GM21390 (cell line): ENCODE data around the gene AVPR1B.

ENCODE experiments used
- ATAC-seq: cut with Tn5 transposase; IDR thresholded peaks from one replicate; pipeline ENCODE4 v1.9.1; 2021; ENCODE audit not compliant: unreplicated experiment

Gene AVPR1B, protein sequence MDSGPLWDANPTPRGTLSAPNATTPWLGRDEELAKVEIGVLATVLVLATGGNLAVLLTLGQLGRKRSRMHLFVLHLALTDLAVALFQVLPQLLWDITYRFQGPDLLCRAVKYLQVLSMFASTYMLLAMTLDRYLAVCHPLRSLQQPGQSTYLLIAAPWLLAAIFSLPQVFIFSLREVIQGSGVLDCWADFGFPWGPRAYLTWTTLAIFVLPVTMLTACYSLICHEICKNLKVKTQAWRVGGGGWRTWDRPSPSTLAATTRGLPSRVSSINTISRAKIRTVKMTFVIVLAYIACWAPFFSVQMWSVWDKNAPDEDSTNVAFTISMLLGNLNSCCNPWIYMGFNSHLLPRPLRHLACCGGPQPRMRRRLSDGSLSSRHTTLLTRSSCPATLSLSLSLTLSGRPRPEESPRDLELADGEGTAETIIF

DNA sequence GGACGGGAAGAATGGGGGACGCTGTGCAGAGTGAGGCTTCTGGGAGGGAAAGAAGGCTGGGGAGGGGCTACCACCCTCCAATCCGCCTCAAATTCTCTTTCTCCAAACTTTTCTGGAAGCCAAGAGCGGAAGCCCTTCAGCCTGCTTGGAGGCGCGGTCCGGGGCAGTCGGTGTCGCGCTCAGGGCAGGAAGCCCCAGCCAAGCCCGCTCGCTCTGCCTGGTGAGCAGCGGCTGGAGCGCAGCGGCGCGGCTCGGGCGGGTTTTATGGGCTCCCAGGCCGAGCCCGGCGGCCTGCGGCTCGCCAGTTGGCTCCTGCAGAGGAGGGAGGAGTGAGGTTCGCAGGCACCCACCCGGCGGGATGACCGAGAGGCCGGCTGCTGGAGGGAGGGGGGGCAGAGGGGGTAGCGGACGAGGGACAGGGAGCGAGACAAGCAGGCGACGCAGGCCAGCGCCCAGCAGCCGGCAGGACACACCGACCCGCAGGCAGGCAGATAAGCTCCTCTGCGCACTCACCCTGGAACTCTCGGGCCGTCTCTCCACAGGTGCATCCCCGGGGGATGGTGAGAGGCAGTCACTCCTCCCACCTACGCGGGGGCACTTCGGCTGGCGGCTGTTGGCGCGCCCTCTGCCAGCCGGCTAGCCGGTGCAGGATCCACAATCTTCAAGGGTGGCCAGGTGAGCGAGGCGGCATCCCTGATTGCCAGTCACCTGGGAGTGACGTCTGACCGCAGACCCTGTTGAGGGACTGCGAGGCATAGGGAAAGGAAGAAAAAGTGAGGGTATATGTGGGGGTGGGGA lies at the start of gene AVPR1B:
TSS of gene AVPR1B (minus strand) at position 238 of the 798 bp plus-strand sequence. CDS start 498 bp downstream, outside the sequence.
- ATAC-seq = no peak

- ATAC-seq = no peak
Measured at GRCh38 chr1:206145771-206146290, 28.6 kb upstream of the AVPR1B start.

GRCh38 chr1:206144605-206145004 lies 27.4 kb upstream of the AVPR1B start:
- no peak for ATAC-seq

DNA sequence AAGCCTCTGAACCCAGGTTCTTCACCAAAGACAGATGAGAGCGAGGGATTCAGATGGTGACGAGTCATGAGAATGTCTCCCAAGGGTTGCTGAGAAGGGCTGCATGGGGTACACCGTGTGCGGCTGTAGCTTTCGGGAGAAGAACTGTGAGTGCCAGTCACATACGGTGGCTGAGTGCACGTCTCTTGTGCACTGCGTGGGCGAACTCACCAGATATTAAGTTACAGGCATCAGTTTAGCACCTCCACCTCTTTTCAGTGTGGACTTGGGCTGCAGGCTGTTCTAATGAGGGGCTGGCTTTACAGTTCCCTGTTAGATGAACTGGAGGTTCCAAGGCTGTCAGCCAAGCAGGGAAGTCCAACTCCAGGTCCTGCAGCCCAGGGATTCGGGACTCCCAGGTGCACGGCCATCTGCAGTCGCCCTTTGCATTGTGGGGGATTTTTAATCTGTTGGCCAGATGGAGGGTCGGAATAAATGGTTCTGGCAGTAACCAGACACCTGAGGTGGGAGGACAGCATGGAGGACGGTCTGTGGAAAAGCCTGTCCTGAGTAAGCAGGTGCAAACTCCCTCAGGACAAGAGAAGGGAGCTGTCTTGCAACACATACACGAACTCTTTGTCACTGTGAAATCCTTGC lies 26.5 kb upstream of the AVPR1B start:
- no peak for ATAC-seq

GRCh38 chr1:206142770-206143169 lies 25.6 kb upstream of the AVPR1B start:
- no peak for ATAC-seq

- ATAC-seq = no peak
Measured at GRCh38 chr1:206142011-206142410, 24.8 kb upstream of the AVPR1B start.

DNA sequence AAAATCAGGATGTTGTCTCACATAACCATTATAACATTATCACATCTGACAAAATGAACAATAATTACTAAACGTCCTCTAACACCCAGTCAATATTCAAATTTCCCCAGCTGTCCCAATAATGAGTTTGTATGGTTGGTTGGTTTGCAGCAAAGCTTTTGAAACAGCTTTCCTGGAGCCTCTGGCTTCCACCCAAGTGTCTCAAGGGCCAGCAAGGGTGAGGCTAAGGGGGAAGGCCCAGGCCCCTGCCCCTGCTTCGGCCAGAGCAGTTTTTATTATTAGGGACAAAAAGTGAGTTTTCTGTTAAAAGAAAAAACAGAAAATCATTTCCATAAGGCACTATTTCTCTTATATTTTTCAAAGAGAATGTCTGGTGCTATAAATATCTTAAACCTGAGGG lies 19.1 kb upstream of the AVPR1B start:
- no peak for ATAC-seq

GRCh38 chr1:206135248-206135647 lies 18.1 kb upstream of the AVPR1B start:
- no peak for ATAC-seq

- ATAC-seq = no peak
Measured at GRCh38 chr1:206133751-206134415, 16.7 kb upstream of the AVPR1B start.

DNA sequence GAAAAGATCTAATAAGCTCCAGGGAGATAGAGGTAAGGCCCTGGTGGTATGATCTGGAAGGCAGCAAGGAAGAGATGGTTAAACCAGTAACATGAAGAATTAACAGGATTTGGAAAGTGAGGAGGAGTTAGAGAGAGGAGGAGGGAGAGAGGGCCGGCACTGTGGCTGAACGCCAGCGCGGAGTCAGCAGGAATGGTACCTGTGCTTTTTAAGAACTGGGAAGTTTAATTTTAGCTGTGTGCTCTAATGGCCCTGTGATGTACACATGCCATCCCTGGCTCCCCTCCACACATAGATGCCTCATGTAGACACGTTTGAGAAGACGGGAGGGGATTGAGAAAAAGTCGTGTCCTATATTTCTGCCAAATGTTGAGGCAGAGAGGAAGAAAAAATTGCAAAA lies 13.8 kb upstream of the AVPR1B start:
- ATAC-seq = no peak

DNA sequence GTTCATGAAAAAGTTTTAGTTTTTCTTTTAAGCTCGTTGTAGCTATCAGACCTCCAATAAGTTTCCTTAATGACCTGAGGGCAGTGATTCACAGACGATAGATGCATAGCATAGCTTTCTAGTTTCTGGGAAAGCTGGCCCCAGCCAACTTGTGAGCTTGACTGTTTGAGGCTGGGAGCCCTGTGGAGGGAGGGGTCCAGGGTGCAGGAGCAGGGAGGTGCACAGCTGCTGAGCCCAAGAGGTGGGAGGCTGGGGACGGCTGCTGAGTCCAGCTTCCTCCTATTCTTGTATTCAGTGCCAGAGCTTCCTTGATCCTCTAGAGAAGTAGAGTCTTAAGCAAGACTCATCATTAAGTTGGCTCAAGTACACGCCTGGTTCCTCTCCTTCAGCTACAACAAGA lies 11.0 kb upstream of the AVPR1B start:
- no peak for ATAC-seq

- ATAC-seq = no peak
Measured at GRCh38 chr1:206127336-206127735, 10.1 kb upstream of the AVPR1B start.

- ATAC-seq = no peak
Measured at GRCh38 chr1:206125346-206125745, 8.2 kb upstream of the AVPR1B start.

GRCh38 chr1:206122686-206123085 lies 5.5 kb upstream of the AVPR1B start:
- ATAC-seq = no peak

DNA sequence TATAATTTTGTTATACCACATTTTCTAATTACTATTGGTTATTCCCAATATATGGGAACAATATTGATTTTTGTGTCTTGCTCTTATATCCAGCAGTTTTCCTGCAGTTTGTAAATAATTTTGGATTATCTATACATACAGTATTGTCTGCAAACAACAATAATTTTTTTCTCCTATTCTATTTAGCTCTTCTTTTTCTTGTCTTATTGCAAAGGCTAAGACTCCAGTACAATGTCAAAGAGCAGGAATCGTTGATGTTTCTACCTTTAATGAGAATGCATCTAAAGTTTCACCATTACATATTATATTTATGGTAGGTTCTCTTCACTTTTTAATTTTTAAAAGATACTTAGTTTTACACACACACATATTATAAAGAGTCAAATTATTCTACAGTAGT lies 4.1 kb upstream of the AVPR1B start:
- ATAC-seq = no peak

GRCh38 chr1:206120406-206120805 lies 3.2 kb upstream of the AVPR1B start:
- ATAC-seq = no peak

GRCh38 chr1:206116873-206117150 lies 376 bp downstream of the AVPR1B start:
- no peak for ATAC-seq

GRCh38 chr1:206116191-206116872 lies 856 bp downstream of the AVPR1B start:
- ATAC-seq = no peak

GRCh38 chr1:206115791-206116190 lies 1.4 kb downstream of the AVPR1B start:
- no peak for ATAC-seq
